BJ (cell line): ENCODE data around the gene WHRN. TPM values are rescaled to one million over a fixed set of nuclear protein-coding genes. Genes with fewer than 3 reads are reported as not detected.

Experiments
- CTCF ChIA-PET: fragments of 350-600 bp; formaldehyde crosslinking; extraction: SDS; loops from one replicate; lab custom pipeline; 2021; ENCODE audit warnings: antibody characterized with exemption, inconsistent platforms; lab: Yijun Ruan, JAX
- POLR2A ChIA-PET: fragments of 300-600 bp; sonication (Branson Sonifier 250); formaldehyde crosslinking; extraction: SDS; loops from one replicate; lab custom pipeline; 2021; ENCODE audit warnings: antibody characterized with exemption; lab: Charles Lee
- DNase-seq: peaks from one replicate; pipeline ENCODE4 v3.0.0-alpha.2; 2011; ENCODE audit warnings: low read depth
- H3K27me3 ChIP-seq: 2 replicates; pipeline ENCODE4 v1.6.0; 2011; ENCODE audit warnings: low read length; ENCODE audit not compliant: control insufficient read depth, insufficient read depth
- H3K36me3 ChIP-seq: 2 replicates; pipeline ENCODE4 v1.5.1; 2011; ENCODE audit warnings: low read length; ENCODE audit not compliant: control insufficient read depth, insufficient read depth
- H3K4me3 ChIP-seq: 2 replicates; pipeline ENCODE4 v1.5.1; 2011; ENCODE audit warnings: low read depth, mild to moderate bottlenecking, control low read depth, low read length
- CTCF ChIP-seq: IDR thresholded peaks from 2 replicates; pipeline ENCODE4 v1.5.1; 2011; ENCODE audit warnings: low read depth, mild to moderate bottlenecking, control low read depth, inconsistent platforms, low read length, moderate library complexity; ENCODE audit not compliant: insufficient read depth
- polyA plus RNA-seq: library from polyadenylated mRNA; depleted of rRNA; stranded (reverse); fragments of >200 nt; gene quantifications from 2 replicates; pipeline ENCODE4 v1.2.3, GENCODE V29; 2011

The WHRN gene
- polyA plus RNA-seq, 1 experiment = 1.5 TPM

DNA sequence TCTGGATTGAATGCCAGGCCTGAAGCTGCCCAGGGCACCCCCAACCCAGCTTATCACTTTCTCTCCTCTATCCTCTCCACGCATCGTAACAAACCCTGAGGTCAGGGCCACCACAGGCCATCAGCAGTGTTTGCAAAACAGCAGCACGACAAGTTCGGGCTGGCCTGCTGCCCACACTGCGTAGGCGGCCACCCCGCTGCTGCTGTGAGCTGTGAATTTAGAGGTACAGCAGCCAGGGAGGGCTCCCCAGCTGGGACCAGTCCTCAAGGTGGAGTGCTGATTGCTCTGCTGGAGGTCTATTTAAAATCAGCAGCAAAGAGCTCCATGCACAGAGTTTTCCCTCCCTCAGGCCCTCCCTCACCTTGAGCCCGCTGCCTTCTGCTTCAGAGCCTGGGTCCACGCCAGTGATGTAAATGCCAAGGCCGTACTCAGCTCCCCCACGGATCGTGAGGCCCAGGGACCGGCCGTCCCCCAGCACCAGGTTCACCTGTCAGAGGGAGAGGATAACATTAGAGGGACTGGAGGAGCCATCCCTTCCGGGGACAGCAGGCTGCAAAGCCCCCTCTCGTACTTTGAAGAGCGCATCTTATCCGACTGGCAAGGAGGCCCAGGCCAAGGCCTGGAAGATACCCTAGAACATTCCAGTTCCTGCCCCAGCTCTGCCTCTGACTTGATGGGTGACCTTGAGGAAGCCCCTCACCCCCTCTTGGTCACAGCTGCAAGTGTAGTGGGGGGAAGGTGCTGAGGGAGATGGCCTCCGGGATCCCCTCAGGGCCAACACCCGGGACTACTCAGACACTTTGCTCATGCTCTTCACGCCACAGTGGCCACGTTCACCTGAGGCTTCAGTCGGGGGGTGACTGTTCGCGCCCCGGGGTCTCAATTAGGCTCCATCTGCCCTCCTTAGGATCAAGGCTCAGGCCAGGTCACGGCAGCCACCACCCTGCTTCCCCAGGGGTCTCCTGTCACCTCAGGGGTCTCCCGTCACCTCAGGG is 39.1 kb downstream of the WHRN start:
- no peak overlapping the region for H3K4me3 ChIP-seq
- TF ChIP-seq CTCF = no peak
- no peaks in the 10 kb centered on the region for H3K27me3 ChIP-seq
- CTCF ChIA-PET = interaction anchor here (0.9 to 1.2 kb wide), 3 partner anchors 15 to 188 kb away, joined by 4 read pairs; no protein-coding TSS in a partner anchor
- no peaks in the 10 kb centered on the region for H3K36me3 ChIP-seq
- POLR2A ChIA-PET = no interaction called here
- DNase-seq = no peak

DNA sequence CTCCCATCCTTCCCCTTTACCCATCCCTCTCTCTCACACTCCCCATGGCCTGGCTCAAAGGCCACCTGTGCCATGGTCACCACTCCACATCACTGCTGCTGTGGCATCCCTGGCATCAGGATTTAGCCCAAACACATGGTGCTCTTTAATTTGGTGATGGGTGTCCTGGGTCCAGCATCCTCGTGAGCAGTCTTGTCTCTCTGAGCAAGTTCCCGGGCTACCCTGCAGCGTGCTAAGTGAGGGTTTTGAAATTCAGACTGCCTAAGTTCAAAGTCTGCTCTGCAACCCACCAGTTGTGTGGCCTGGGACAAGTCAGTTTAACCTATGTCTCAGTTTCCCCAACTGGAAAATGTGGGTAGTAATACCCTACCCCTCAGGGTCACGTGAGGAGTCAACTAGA is 39.9 kb downstream of the WHRN start:
- Histone ChIP-seq H3K4me3 (no peak overlapping the region), H3K36me3 (no peaks in the 10 kb centered on the region), H3K27me3 (no peaks in the 10 kb centered on the region)
- CTCF ChIA-PET = interaction anchor here (0.6 to 1.2 kb wide), 4 partner anchors 14 to 1356 kb away, joined by 3 to 4 read pairs (median 4); no protein-coding TSS in a partner anchor
- DNase-seq = no peak
- POLR2A ChIA-PET = no interaction called here
- no peak for TF ChIP-seq CTCF

DNA sequence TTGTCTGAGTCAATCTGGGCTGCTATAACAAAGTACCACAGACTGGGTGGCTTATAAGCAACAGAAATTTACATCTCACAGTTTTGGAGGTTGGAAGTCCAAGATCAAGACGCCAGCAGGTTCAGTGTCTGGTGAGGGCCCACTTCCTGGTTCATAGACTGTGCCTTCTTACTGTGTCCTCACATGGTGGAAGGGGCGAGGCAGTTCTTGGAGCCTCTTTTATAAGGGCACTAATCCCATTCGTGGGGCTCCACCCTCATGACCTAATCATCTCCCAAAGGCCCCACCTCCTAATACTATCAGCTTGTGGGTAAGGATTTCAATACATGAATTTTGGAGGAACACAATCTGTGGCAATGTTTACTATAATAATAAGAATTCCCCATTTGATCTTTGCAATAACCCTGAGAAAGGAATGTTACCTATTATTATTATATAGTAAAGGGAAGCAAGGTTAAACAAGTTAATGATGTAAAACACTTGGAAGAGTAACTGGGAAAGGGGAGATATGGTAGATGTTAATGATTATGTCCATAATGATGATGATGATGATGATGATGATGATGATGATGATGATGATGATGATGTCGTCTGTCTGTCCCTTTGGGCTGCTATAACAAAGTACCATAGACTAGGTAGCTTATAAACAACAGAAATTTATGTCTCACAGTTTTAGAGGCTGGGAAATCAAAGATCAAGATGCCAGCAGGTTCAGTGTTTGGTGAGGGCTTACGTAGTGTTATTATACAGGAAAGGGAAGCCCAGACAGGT is 40.8 kb downstream of the WHRN start:
- POLR2A ChIA-PET = no interaction called here

GRCh38 chr9:114462791-114463190 is 42.5 kb downstream of the WHRN start:
- H3K27me3 ChIP-seq = no peaks in the 10 kb centered on the region
- ChIA-PET POLR2A (no interaction called here), CTCF (interaction anchor here (0.6 to 1.1 kb wide), 4 partner anchors 13 to 465 kb away, joined by 3 read pairs; no protein-coding TSS in a partner anchor)
- no peak for TF ChIP-seq CTCF
- DNase-seq = no peak
- no peak overlapping the region for H3K4me3 ChIP-seq
- H3K36me3 ChIP-seq = no peaks in the 10 kb centered on the region

More for the DNA sequence above, 40.8 kb downstream of the WHRN start:
- CTCF ChIA-PET = interaction anchor here (0.6 kb wide), 1 partner anchor 1357 kb away, joined by 3 read pairs; no protein-coding TSS in a partner anchor
- no peak for TF ChIP-seq CTCF
- H3K27me3 ChIP-seq = no peaks in the 10 kb centered on the region
- no peak overlapping the region for H3K4me3 ChIP-seq
- no peaks in the 10 kb centered on the region for H3K36me3 ChIP-seq
- no peak for DNase-seq

GRCh38 chr9:114461468-114461867 is 43.8 kb downstream of the WHRN start:
- TF ChIP-seq CTCF = no peak
- ChIA-PET CTCF (no interaction called here), POLR2A (no interaction called here)

More at GRCh38 chr9:114461468-114461867, 43.8 kb downstream of the WHRN start:
- no peak overlapping the region for H3K4me3 ChIP-seq
- DNase-seq = no peak
- no peaks in the 10 kb centered on the region for H3K27me3 ChIP-seq
- no peaks in the 10 kb centered on the region for H3K36me3 ChIP-seq
